Chondrocyte (in vitro differentiated cells): ENCODE data around the gene NECTIN1. TPM values are rescaled to one million over a fixed set of nuclear protein-coding genes. Genes with fewer than 3 reads are reported as not detected.

Source experiments
- DNase-seq: peaks from one replicate; pipeline ENCODE4 v3.0.0; 2021; ENCODE audit warnings: mixed read lengths, low spot score
- H3K27ac Mint-ChIP-seq: one replicate; pipeline ENCODE4 v1.8.0; 2021; ENCODE audit warnings: mild to moderate bottlenecking, moderate library complexity, mixed read lengths; ENCODE audit not compliant: unreplicated experiment
- H3K27me3 Mint-ChIP-seq: 2 replicates; pipeline ENCODE4 v1.8.0; 2021; ENCODE audit warnings: low read depth, mixed read lengths
- H3K36me3 Mint-ChIP-seq: 2 replicates; pipeline ENCODE4 v1.8.0; 2021; ENCODE audit warnings: low read depth, mixed read lengths
- H3K4me1 Mint-ChIP-seq: 2 replicates; pipeline ENCODE4 v1.8.0; 2021; ENCODE audit warnings: low read depth, mild to moderate bottlenecking, mixed read lengths
- H3K4me3 Mint-ChIP-seq: one replicate; pipeline ENCODE4 v1.8.0; 2021; ENCODE audit warnings: mild to moderate bottlenecking, moderate library complexity, mixed read lengths; ENCODE audit not compliant: unreplicated experiment
- H3K9me3 Mint-ChIP-seq: 2 replicates; pipeline ENCODE4 v1.8.0; 2021; ENCODE audit warnings: low read depth, mixed read lengths
- total RNA-seq: library from RNA; stranded (reverse); gene quantifications from 3 replicates; pipeline ENCODE4 v1.2.1, GENCODE V29; 2021
- TF ChIP-seq, protein P1 (sequence below): fragments of 200-600 bp; sonication (generic); IDR thresholded peaks from 2 replicates; pipeline ENCODE4 v1.5.0; 2021; ENCODE audit warnings: antibody characterized with exemption, mild to moderate bottlenecking, moderate library complexity

Gene NECTIN1
- total RNA-seq, 1 donor from 2014 or later: 9.1 TPM

DNA sequence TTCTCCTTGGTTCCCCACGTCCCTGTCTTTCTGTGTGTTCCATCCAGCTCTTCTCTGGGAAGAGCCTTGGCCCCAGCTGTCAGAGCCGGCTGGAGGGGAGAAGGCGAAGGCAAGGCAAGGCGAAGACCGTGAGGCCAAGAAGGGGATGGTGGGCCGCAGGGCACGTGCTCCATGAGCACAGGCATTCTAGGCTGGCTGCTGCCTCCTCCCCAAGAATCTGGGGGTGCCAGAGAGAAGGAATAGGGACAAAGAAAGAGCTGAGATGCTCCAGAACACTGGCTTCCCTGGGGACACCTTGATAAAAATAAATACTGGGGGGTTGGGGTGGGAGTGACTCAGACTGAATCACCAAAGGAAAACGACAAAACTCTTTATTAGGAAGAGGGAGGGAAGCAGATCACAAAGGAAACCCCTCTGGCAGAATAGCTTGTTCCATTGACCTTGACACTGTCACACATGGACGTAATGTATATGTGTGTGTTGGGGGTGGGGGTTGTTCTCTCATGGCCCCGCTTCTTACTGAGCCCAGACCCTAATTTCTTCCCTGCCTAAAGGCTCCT lies 52.5 kb downstream of the NECTIN1 start:
- peaks cover 4% of the 10 kb centered on the region for H3K36me3 Mint-ChIP-seq
- H3K4me3 Mint-ChIP-seq: no peak overlapping the region
- H3K4me1 Mint-ChIP-seq: peaks cover 13% of the 10 kb centered on the region
- no peak overlapping the region for H3K27ac Mint-ChIP-seq
- DNase-seq: no peak
- no peaks in the 10 kb centered on the region for H3K9me3 Mint-ChIP-seq
- TF ChIP-seq, protein P1, sequence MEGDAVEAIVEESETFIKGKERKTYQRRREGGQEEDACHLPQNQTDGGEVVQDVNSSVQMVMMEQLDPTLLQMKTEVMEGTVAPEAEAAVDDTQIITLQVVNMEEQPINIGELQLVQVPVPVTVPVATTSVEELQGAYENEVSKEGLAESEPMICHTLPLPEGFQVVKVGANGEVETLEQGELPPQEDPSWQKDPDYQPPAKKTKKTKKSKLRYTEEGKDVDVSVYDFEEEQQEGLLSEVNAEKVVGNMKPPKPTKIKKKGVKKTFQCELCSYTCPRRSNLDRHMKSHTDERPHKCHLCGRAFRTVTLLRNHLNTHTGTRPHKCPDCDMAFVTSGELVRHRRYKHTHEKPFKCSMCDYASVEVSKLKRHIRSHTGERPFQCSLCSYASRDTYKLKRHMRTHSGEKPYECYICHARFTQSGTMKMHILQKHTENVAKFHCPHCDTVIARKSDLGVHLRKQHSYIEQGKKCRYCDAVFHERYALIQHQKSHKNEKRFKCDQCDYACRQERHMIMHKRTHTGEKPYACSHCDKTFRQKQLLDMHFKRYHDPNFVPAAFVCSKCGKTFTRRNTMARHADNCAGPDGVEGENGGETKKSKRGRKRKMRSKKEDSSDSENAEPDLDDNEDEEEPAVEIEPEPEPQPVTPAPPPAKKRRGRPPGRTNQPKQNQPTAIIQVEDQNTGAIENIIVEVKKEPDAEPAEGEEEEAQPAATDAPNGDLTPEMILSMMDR: no peak
- no peaks in the 10 kb centered on the region for H3K27me3 Mint-ChIP-seq

DNA sequence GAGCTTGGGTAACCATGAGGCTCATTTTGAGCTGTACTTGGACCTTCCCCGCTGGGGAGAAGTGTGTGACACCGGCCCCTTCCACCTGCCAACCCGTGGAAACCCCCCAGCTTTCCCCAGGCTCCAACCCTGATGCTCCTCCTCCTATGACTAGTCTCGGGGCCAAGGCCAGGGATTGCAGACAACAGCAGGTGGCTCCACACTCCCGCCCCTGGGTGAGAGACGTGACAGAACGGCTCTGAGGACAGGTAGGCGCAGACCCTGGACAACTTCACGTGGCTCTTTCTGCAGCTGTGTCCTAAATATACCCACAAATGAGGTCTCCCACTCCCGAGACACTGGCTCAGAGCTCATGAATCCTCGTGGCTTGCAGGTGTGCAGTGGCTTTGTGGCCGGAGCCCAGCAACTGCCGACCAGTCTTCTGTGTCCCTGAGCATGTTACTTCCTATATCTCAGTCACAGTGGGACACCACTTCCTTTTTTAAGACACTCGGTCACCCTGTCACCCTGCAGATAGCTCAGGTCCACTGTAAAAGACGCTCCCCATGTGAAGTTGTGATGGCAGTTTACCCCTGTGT lies 55.2 kb downstream of the NECTIN1 start:
- Mint-ChIP-seq H3K9me3 (no peaks in the 10 kb centered on the region), H3K4me1 (peaks cover 20% of the 10 kb centered on the region), H3K4me3 (no peak overlapping the region), H3K27me3 (no peaks in the 10 kb centered on the region), H3K27ac (no peak overlapping the region), H3K36me3 (peaks cover 4% of the 10 kb centered on the region)
- DNase-seq: no peak
- TF ChIP-seq, protein P1: no peak

- Mint-ChIP-seq H3K27ac (no peak overlapping the region), H3K36me3 (peaks cover 4% of the 10 kb centered on the region)
These were observed 55.8 kb downstream of the NECTIN1 start for GRCh38 chr11:119673052-119673758.

DNA sequence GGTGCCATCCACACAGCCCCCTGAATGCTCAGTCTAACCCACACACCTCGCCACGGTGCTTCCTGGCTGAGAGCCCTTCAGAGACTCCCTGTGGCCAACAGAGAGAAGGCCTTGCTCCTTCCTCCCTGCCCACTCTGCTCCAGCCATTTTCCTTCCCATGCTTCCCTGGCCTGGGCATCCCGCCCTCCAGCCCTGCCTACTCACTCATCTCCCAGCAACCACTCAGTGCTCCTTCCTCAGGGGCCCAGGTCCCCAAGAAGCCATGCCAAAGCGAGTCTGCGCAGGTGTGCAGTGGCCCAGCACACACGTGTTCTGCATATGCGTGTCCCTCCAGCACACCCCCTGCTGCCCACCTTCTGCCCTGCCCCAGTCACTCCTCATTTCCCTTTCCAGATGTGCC lies 56.4 kb downstream of the NECTIN1 start:
- no peak overlapping the region for H3K27ac Mint-ChIP-seq
- peaks cover 3% of the 10 kb centered on the region for H3K27me3 Mint-ChIP-seq
- no peak for DNase-seq
- no peaks in the 10 kb centered on the region for H3K9me3 Mint-ChIP-seq
- peaks cover 4% of the 10 kb centered on the region for H3K36me3 Mint-ChIP-seq
- no peak overlapping the region for H3K4me3 Mint-ChIP-seq
- peaks cover 20% of the 10 kb centered on the region for H3K4me1 Mint-ChIP-seq
- TF ChIP-seq, protein P1: no peak

More at GRCh38 chr11:119673052-119673758, 55.8 kb downstream of the NECTIN1 start:
- H3K4me3 Mint-ChIP-seq: no peak overlapping the region
- no peaks in the 10 kb centered on the region for H3K9me3 Mint-ChIP-seq
- no peak for DNase-seq
- peaks cover 20% of the 10 kb centered on the region for H3K4me1 Mint-ChIP-seq
- TF ChIP-seq, protein P1: no peak
- H3K27me3 Mint-ChIP-seq: peaks cover under 1% of the 10 kb centered on the region

GRCh38 chr11:119671561-119672015 lies 57.4 kb downstream of the NECTIN1 start:
- H3K27me3 Mint-ChIP-seq: peaks cover 3% of the 10 kb centered on the region
- peaks cover 2% of the 10 kb centered on the region for H3K36me3 Mint-ChIP-seq
- peaks cover 15% of the 10 kb centered on the region for H3K4me1 Mint-ChIP-seq
- H3K4me3 Mint-ChIP-seq: no peak overlapping the region
- H3K9me3 Mint-ChIP-seq: no peaks in the 10 kb centered on the region
- no peak for DNase-seq
- peak overlapping the region; percentile 46 for H3K27ac Mint-ChIP-seq
- TF ChIP-seq, protein P1: no peak
